SK-N-SH (cell line): ENCODE measurements around the gene P2RY14. TPM values are rescaled to one million over a fixed set of nuclear protein-coding genes. Genes with fewer than 3 reads are reported as not detected.

Source experiments
- CTCF ChIA-PET: fragments of 300-600, 350-600 bp; formaldehyde crosslinking; extraction: SDS; loops from one replicate; lab custom pipeline; 2021; lab: Yijun Ruan, JAX
- POLR2A ChIA-PET: fragments of 350-600 bp; sonication (Branson Sonifier 250); formaldehyde crosslinking; extraction: SDS; loops from one replicate; lab custom pipeline; 2020; ENCODE audit warnings: antibody characterized with exemption, inconsistent platforms; lab: Yijun Ruan, JAX
- DNase-seq: peaks from one replicate; pipeline ENCODE4 v3.0.0; 2012
- H2AFZ ChIP-seq: fragments of 200-600 bp; sonication (generic); 2 replicates; pipeline ENCODE4 v1.8.1; 2016; ENCODE audit warnings: antibody characterized with exemption, mild to moderate bottlenecking, low read depth
- H3F3A ChIP-seq: fragments of 200-600 bp; sonication (generic); replicated peaks from 2 replicates; pipeline ENCODE3; 2016; ENCODE audit warnings: antibody characterized with exemption, mild to moderate bottlenecking; ENCODE audit not compliant: insufficient read depth
- H3K27ac ChIP-seq, 2 experiments: fragments of 200-500 bp in 1 of 2; fragments of 200-600 bp in 1 of 2; sonication (Bioruptor generic) in 1 of 2; sonication (generic), shearing (Covaris generic) in 1 of 2; 2 replicates each; pipeline versions ENCODE4 v1.5.1 to v1.6.1; 2014 to 2016; ENCODE audit warnings: low read depth in 2 of 2, inconsistent platforms in 1 of 2, low read length in 1 of 2, mild to moderate bottlenecking in 1 of 2, mixed read lengths in 1 of 2
- H3K27me3 ChIP-seq: fragments of 200-600 bp; sonication (generic), shearing (Covaris generic); 2 replicates; pipeline ENCODE4 v1.6.1; 2016; ENCODE audit warnings: mixed run types; ENCODE audit not compliant: insufficient read depth
- H3K36me3 ChIP-seq, 2 experiments: fragments of 200-500 bp in 1 of 2; fragments of 200-600 bp in 1 of 2; sonication (Bioruptor generic) in 1 of 2; sonication (generic) in 1 of 2; replicated peaks in 1 of 2; 2 replicates each; pipeline versions ENCODE3 to v1.5.1; 2014 to 2016; ENCODE audit warnings: low read length in 1 of 2, mild to moderate bottlenecking in 1 of 2; ENCODE audit not compliant: insufficient read depth in 2 of 2, control insufficient read depth in 1 of 2
- H3K4me1 ChIP-seq, 2 experiments: fragments of 200-500 bp in 1 of 2; fragments of 200-600 bp in 1 of 2; sonication (Bioruptor generic) in 1 of 2; sonication (generic), shearing (Covaris generic) in 1 of 2; 2 replicates each; pipeline versions ENCODE4 v1.5.1 to v1.6.1; 2014 to 2016; ENCODE audit warnings: low read depth in 1 of 2, low read length in 1 of 2, mixed run types in 1 of 2; ENCODE audit not compliant: insufficient read depth in 2 of 2, control insufficient read depth in 1 of 2
- H3K4me2 ChIP-seq: fragments of 200-600 bp; sonication (generic), shearing (Covaris generic); 2 replicates; pipeline ENCODE4 v1.6.1; 2017; ENCODE audit warnings: mixed run types
- H3K4me3 ChIP-seq, 2 experiments: fragments of 200-500 bp in 1 of 2; fragments of 200-600 bp in 1 of 2; sonication (Bioruptor generic) in 1 of 2; sonication (generic), shearing (Covaris generic) in 1 of 2; 2 replicates each; pipeline versions ENCODE4 v1.5.1 to v1.8.1; 2014 to 2016; ENCODE audit warnings: low read depth in 2 of 2, inconsistent platforms in 1 of 2, low read length in 1 of 2, mild to moderate bottlenecking in 1 of 2, mixed read lengths in 1 of 2, moderate library complexity in 1 of 2
- H3K79me2 ChIP-seq: fragments of 200-600 bp; sonication (generic); 2 replicates; pipeline ENCODE4 v1.8.1; 2017; ENCODE audit warnings: mild to moderate bottlenecking; ENCODE audit not compliant: insufficient read depth
- H3K9ac ChIP-seq: fragments of 200-600 bp; sonication (generic); 2 replicates; pipeline ENCODE4 v1.6.1; 2017; ENCODE audit warnings: mixed run types
- H3K9me2 ChIP-seq: fragments of 200-600 bp; sonication (generic); 2 replicates; pipeline ENCODE4 v1.6.1; 2017; ENCODE audit warnings: mixed run types
- H3K9me3 ChIP-seq: fragments of 200-600 bp; sonication (generic); 2 replicates; pipeline ENCODE4 v1.6.1; 2017; ENCODE audit warnings: mixed run types, mild to moderate bottlenecking, moderate library complexity
- H4K20me1 ChIP-seq: fragments of 200-600 bp; sonication (generic); 2 replicates; pipeline ENCODE4 v1.6.1; 2017; ENCODE audit warnings: mild to moderate bottlenecking, mixed run types; ENCODE audit not compliant: insufficient read depth
- CHD2 ChIP-seq: fragments of 150-350 bp; IDR thresholded peaks from 2 replicates; pipeline ENCODE4 v1.6.1; 2018; ENCODE audit warnings: low read length; ENCODE audit not compliant: partially characterized antibody
- ELF1 ChIP-seq: IDR thresholded peaks from 2 replicates; pipeline ENCODE4 v1.4.0; 2012
- EP300 ChIP-seq, 2 experiments: IDR thresholded peaks; 2 replicates each; pipeline versions ENCODE4 v1.4.0 to v1.6.1; 2012; ENCODE audit warnings: borderline replicate concordance in 1 of 2, low read depth in 1 of 2, low read length in 1 of 2
- EZH2phosphoT487 ChIP-seq: fragments of 200-600 bp; sonication (generic); IDR thresholded peaks from 2 replicates; pipeline ENCODE4 v1.6.1; 2017; ENCODE audit warnings: low read depth, mixed run types, mild to moderate bottlenecking, antibody characterized with exemption, moderate library complexity, borderline replicate concordance
- FOSL2 ChIP-seq: IDR thresholded peaks from 2 replicates; pipeline ENCODE4 v1.4.0; 2012; ENCODE audit warnings: low read depth, mild to moderate bottlenecking, moderate library complexity, borderline replicate concordance
- FOXJ3 ChIP-seq: sonication (generic); formaldehyde crosslinking; IDR thresholded peaks from 2 replicates; pipeline ENCODE4 v1.5.1; 2020; ENCODE audit warnings: mild to moderate bottlenecking, missing genetic modification reagents
- FOXM1 ChIP-seq: IDR thresholded peaks from 2 replicates; pipeline ENCODE4 v1.4.0; 2012; ENCODE audit warnings: low read depth, mild to moderate bottlenecking
- GABPA ChIP-seq: IDR thresholded peaks from 2 replicates; pipeline ENCODE4 v1.4.0; 2012; ENCODE audit warnings: low read depth, mild to moderate bottlenecking
- GATA2 ChIP-seq: sonication (generic); formaldehyde crosslinking; IDR thresholded peaks from 2 replicates; pipeline ENCODE4 v1.5.0; 2020; ENCODE audit warnings: mild to moderate bottlenecking, missing genetic modification reagents
- JUND ChIP-seq: IDR thresholded peaks from 2 replicates; pipeline ENCODE4 v1.4.0; 2012
- MEF2A ChIP-seq: IDR thresholded peaks from 2 replicates; pipeline ENCODE4 v1.4.0; 2012; ENCODE audit warnings: low read depth, borderline replicate concordance
- MXI1 ChIP-seq: IDR thresholded peaks from 2 replicates; pipeline ENCODE4 v1.6.1; 2012; ENCODE audit warnings: mild to moderate bottlenecking, low read depth, low read length, improper control_type of control experiment
- NFIC ChIP-seq: IDR thresholded peaks from 2 replicates; pipeline ENCODE4 v1.4.0; 2012; ENCODE audit warnings: borderline replicate concordance
- NRF1 ChIP-seq: IDR thresholded peaks from 2 replicates; pipeline ENCODE4 v1.6.1; 2012; ENCODE audit warnings: low read depth, mild to moderate bottlenecking, low read length
- POLR2AphosphoS5 ChIP-seq: IDR thresholded peaks from 2 replicates; pipeline ENCODE4 v1.6.1; 2012; ENCODE audit warnings: low read depth, low read length
- RAD21 ChIP-seq: IDR thresholded peaks from 2 replicates; pipeline ENCODE4 v1.6.1; 2012; ENCODE audit warnings: mild to moderate bottlenecking, low read length
- RFX5 ChIP-seq: IDR thresholded peaks from 2 replicates; pipeline ENCODE4 v1.6.1; 2012; ENCODE audit warnings: mild to moderate bottlenecking, improper control_type of control experiment, low read length
- SIN3A ChIP-seq: IDR thresholded peaks from 2 replicates; pipeline ENCODE4 v1.6.1; 2012; ENCODE audit warnings: low read depth, mild to moderate bottlenecking, low read length, moderate library complexity, borderline replicate concordance
- SMC3 ChIP-seq: IDR thresholded peaks from 2 replicates; pipeline ENCODE4 v1.6.1; 2012; ENCODE audit warnings: low read depth, low read length, improper control_type of control experiment
- TAF1 ChIP-seq: IDR thresholded peaks from 2 replicates; pipeline ENCODE4 v1.6.1; 2012; ENCODE audit warnings: low read depth, mild to moderate bottlenecking, low read length, moderate library complexity, borderline replicate concordance
- TCF12 ChIP-seq: IDR thresholded peaks from 2 replicates; pipeline ENCODE4 v1.4.0; 2012
- YY1 ChIP-seq: IDR thresholded peaks from 2 replicates; pipeline ENCODE4 v1.4.0; 2012; ENCODE audit warnings: low read depth, mild to moderate bottlenecking
- WGBS: methylation state at CpG from one replicate; pipeline ENCODE4 v1.1.6; 2017; ENCODE audit warnings: low lambda C conversion rate; 5-methylcytosine and 5-hydroxymethylcytosine counted together
- polyA plus RNA-seq, 3 experiments: library from polyadenylated mRNA; depleted of rRNA; stranded (reverse); fragments of >200 nt; gene quantifications; 2 replicates each; pipeline ENCODE4 v1.2.3, GENCODE V29; 2012
- TF ChIP-seq, protein P1 (sequence below): IDR thresholded peaks from 2 replicates; pipeline ENCODE4; 2012
- TF ChIP-seq, protein P2 (sequence below): IDR thresholded peaks from 2 replicates; pipeline ENCODE4 v1.6.1; 2012; ENCODE audit warnings: mild to moderate bottlenecking, low read depth, low read length, moderate library complexity
- TF ChIP-seq, protein P3 (sequence below): fragments of 150-350 bp; IDR thresholded peaks from 2 replicates; pipeline ENCODE4 v1.6.1; 2017; ENCODE audit warnings: antibody characterized with exemption, low read length, low read depth, borderline replicate concordance
- TF ChIP-seq, protein P4 (sequence below): IDR thresholded peaks from 2 replicates; pipeline ENCODE4 v1.4.0; 2012; ENCODE audit warnings: low read depth
- TF ChIP-seq, protein P5 (sequence below): IDR thresholded peaks from 2 replicates; pipeline ENCODE4 v1.4.0; 2012; ENCODE audit warnings: low read depth, borderline replicate concordance
- TF ChIP-seq, protein P6 (sequence below): IDR thresholded peaks from 2 replicates; pipeline ENCODE4 v1.4.0; 2012; ENCODE audit warnings: low read depth, borderline replicate concordance

Gene P2RY14
- polyA plus RNA-seq, 1 of the 3 experiments (the other 2 are of a cell fraction) = not detected

DNA sequence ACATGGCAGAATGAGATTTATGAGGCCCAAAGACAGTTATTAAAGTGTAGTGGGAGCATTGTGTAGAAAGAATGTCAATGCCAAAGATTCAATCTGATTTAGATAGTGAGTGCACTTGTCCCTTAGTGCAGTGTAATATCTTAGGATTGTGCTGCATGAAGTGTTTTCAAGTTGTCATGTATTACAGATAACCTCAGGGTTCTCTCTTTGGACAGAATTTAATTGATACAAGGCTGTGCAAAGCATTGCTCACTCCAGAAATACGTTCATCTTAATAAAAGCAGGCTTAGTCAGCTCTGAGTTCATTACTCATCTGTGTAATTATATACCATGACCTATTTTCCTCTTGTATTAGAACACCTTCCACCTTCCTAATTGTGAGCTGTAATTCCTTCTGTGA, 59.3 kb downstream of the P2RY14 start:
- no peaks in the 10 kb centered on the region for H3K79me2 ChIP-seq
- H3K27me3 ChIP-seq = no peaks in the 10 kb centered on the region
- no peak overlapping the region for H3K4me2 ChIP-seq
- no peaks in the 10 kb centered on the region for H4K20me1 ChIP-seq
- 6% methylated on average over 1 of the region's 1 CpG for WGBS
- peak overlapping the region; percentile 59; the same call in 1 of the 2 replicates for H3K9ac ChIP-seq
- peaks cover 13 to 22% of the 10 kb centered on the region in 2 experiments for H3K4me1 ChIP-seq
- ChIA-PET CTCF (interaction anchor here (0.6 to 6.5 kb wide), 4 partner anchors 9 to 920 kb away, joined by 3 to 47 read pairs (median 10); no protein-coding TSS in a partner anchor), POLR2A (no interaction called here)
- H3K36me3 ChIP-seq = no peaks in the 10 kb centered on the region
- peaks cover 33% of the 10 kb centered on the region for H3F3A ChIP-seq
- H3K4me3 ChIP-seq = no peak overlapping the region
- peak overlapping the region; percentile 72 to 95 for H3K27ac ChIP-seq
- no peaks in the 10 kb centered on the region for H3K9me3 ChIP-seq
- H3K9me2 ChIP-seq = no peaks in the 10 kb centered on the region
- no peak overlapping the region for H2AFZ ChIP-seq
- DNase-seq = no peak
- TF ChIP-seq FOXM1 (no peak), RAD21 (no peak), GATA2 (CRISPR knock-in tag) (no peak), GABPA (no peak), NRF1 (no peak), RFX5 (no peak), FOSL2 (peak; percentile 78; the same call in 1 of the 2 replicates), ELF1 (no peak), FOXJ3 (no peak), TAF1 (no peak), MXI1 (no peak), NFIC (0 out of 2 replicates have a peak, but pooled peaks have one; percentile 16), EP300 (IDR thresholded peaks at IDR 0.05; ENCODE audit: borderline replicate concordance in 1 of 2, low read depth in 1 of 2, low read length in 1 of 2) (peak in 1 of 2 experiments; percentile 56; a peak in 1 of 4 replicates), EZH2phosphoT487 (no peak), SMC3 (no peak), JUND (peak; percentile 65), SIN3A (no peak), POLR2AphosphoS5 (no peak; the same call in 1 of the 2 replicates), CHD2 (no peak), MEF2A (peak; percentile 61), YY1 (no peak), TCF12 (peak; percentile 79)
- TF ChIP-seq, protein P1, sequence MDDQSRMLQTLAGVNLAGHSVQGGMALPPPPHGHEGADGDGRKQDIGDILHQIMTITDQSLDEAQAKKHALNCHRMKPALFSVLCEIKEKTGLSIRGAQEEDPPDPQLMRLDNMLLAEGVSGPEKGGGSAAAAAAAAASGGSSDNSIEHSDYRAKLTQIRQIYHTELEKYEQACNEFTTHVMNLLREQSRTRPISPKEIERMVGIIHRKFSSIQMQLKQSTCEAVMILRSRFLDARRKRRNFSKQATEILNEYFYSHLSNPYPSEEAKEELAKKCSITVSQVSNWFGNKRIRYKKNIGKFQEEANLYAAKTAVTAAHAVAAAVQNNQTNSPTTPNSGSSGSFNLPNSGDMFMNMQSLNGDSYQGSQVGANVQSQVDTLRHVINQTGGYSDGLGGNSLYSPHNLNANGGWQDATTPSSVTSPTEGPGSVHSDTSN = peak; percentile 80
- TF ChIP-seq, protein P2, sequence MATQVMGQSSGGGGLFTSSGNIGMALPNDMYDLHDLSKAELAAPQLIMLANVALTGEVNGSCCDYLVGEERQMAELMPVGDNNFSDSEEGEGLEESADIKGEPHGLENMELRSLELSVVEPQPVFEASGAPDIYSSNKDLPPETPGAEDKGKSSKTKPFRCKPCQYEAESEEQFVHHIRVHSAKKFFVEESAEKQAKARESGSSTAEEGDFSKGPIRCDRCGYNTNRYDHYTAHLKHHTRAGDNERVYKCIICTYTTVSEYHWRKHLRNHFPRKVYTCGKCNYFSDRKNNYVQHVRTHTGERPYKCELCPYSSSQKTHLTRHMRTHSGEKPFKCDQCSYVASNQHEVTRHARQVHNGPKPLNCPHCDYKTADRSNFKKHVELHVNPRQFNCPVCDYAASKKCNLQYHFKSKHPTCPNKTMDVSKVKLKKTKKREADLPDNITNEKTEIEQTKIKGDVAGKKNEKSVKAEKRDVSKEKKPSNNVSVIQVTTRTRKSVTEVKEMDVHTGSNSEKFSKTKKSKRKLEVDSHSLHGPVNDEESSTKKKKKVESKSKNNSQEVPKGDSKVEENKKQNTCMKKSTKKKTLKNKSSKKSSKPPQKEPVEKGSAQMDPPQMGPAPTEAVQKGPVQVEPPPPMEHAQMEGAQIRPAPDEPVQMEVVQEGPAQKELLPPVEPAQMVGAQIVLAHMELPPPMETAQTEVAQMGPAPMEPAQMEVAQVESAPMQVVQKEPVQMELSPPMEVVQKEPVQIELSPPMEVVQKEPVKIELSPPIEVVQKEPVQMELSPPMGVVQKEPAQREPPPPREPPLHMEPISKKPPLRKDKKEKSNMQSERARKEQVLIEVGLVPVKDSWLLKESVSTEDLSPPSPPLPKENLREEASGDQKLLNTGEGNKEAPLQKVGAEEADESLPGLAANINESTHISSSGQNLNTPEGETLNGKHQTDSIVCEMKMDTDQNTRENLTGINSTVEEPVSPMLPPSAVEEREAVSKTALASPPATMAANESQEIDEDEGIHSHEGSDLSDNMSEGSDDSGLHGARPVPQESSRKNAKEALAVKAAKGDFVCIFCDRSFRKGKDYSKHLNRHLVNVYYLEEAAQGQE = no peak
- TF ChIP-seq, protein P3, sequence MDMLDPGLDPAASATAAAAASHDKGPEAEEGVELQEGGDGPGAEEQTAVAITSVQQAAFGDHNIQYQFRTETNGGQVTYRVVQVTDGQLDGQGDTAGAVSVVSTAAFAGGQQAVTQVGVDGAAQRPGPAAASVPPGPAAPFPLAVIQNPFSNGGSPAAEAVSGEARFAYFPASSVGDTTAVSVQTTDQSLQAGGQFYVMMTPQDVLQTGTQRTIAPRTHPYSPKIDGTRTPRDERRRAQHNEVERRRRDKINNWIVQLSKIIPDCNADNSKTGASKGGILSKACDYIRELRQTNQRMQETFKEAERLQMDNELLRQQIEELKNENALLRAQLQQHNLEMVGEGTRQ = no peak
- TF ChIP-seq, protein P4, sequence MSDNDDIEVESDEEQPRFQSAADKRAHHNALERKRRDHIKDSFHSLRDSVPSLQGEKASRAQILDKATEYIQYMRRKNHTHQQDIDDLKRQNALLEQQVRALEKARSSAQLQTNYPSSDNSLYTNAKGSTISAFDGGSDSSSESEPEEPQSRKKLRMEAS = no peak
- TF ChIP-seq, protein P5, sequence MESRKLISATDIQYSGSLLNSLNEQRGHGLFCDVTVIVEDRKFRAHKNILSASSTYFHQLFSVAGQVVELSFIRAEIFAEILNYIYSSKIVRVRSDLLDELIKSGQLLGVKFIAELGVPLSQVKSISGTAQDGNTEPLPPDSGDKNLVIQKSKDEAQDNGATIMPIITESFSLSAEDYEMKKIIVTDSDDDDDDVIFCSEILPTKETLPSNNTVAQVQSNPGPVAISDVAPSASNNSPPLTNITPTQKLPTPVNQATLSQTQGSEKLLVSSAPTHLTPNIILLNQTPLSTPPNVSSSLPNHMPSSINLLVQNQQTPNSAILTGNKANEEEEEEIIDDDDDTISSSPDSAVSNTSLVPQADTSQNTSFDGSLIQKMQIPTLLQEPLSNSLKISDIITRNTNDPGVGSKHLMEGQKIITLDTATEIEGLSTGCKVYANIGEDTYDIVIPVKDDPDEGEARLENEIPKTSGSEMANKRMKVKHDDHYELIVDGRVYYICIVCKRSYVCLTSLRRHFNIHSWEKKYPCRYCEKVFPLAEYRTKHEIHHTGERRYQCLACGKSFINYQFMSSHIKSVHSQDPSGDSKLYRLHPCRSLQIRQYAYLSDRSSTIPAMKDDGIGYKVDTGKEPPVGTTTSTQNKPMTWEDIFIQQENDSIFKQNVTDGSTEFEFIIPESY = no peak
- TF ChIP-seq, protein P6, sequence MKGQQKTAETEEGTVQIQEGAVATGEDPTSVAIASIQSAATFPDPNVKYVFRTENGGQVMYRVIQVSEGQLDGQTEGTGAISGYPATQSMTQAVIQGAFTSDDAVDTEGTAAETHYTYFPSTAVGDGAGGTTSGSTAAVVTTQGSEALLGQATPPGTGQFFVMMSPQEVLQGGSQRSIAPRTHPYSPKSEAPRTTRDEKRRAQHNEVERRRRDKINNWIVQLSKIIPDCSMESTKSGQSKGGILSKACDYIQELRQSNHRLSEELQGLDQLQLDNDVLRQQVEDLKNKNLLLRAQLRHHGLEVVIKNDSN = no peak
